NB4 (cell line): ENCODE data around the gene YJU2.

Experiments
- MYC ChIP-seq: IDR thresholded peaks from 2 replicates; pipeline ENCODE4 v1.6.1; 2011; ENCODE audit warnings: low read depth, low read length
- POLR2A ChIP-seq: IDR thresholded peaks from 2 replicates; pipeline ENCODE4 v1.6.1; 2011; ENCODE audit warnings: mild to moderate bottlenecking; ENCODE audit not compliant: insufficient read length; ENCODE audit errors: extremely low read depth
- TF ChIP-seq, protein P1 (sequence below): IDR thresholded peaks from 2 replicates; pipeline ENCODE4 v1.6.1; 2011; ENCODE audit warnings: low read depth, low read length
- TF ChIP-seq, protein P2 (sequence below): IDR thresholded peaks from one replicate; pipeline ENCODE4 v1.5.1; 2012; ENCODE audit warnings: low read depth, low read length

GRCh38 chr19:4229179-4229931, 17.5 kb upstream of the YJU2 start, which contains the start of gene EBI3:
- TF ChIP-seq, protein P1, sequence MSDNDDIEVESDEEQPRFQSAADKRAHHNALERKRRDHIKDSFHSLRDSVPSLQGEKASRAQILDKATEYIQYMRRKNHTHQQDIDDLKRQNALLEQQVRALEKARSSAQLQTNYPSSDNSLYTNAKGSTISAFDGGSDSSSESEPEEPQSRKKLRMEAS, result no peak
- TF ChIP-seq, protein P2, sequence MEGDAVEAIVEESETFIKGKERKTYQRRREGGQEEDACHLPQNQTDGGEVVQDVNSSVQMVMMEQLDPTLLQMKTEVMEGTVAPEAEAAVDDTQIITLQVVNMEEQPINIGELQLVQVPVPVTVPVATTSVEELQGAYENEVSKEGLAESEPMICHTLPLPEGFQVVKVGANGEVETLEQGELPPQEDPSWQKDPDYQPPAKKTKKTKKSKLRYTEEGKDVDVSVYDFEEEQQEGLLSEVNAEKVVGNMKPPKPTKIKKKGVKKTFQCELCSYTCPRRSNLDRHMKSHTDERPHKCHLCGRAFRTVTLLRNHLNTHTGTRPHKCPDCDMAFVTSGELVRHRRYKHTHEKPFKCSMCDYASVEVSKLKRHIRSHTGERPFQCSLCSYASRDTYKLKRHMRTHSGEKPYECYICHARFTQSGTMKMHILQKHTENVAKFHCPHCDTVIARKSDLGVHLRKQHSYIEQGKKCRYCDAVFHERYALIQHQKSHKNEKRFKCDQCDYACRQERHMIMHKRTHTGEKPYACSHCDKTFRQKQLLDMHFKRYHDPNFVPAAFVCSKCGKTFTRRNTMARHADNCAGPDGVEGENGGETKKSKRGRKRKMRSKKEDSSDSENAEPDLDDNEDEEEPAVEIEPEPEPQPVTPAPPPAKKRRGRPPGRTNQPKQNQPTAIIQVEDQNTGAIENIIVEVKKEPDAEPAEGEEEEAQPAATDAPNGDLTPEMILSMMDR, result no peak
- TF ChIP-seq POLR2A (no peak), MYC (no peak)
